Astrocyte (in vitro differentiated cells and primary cell): ENCODE data around the gene ATXN7L3. TPM values are rescaled to one million over a fixed set of nuclear protein-coding genes. Genes with fewer than 3 reads are reported as not detected.

Experiments used
- DNase-seq: peaks from one replicate; pipeline ENCODE4 v3.0.0-alpha.2; 2010; ENCODE audit warnings: low read depth
- FAIRE-seq: peaks from 2 replicates; lab custom pipeline; 2011; peaks lifted over from hg19 to GRCh38; lab: Jason Lieb, UNC
- H2AFZ ChIP-seq: 2 replicates; pipeline ENCODE4 v1.6.0; 2012; ENCODE audit warnings: low read depth, low read length, inconsistent platforms
- H3K27ac ChIP-seq: 2 replicates; pipeline ENCODE4 v1.5.1; 2011; ENCODE audit warnings: low read depth, low read length, inconsistent platforms
- H3K27me3 ChIP-seq: 2 replicates; pipeline ENCODE4 v1.6.0; 2011; ENCODE audit warnings: low read length, inconsistent platforms; ENCODE audit not compliant: insufficient read depth
- H3K36me3 ChIP-seq: 2 replicates; pipeline ENCODE4 v1.5.1; 2011; ENCODE audit warnings: low read length, inconsistent platforms; ENCODE audit not compliant: insufficient read depth
- H3K4me1 ChIP-seq: 2 replicates; pipeline ENCODE4 v1.5.1; 2011; ENCODE audit warnings: low read length, inconsistent platforms; ENCODE audit not compliant: insufficient read depth
- H3K4me2 ChIP-seq: 2 replicates; pipeline ENCODE4 v1.6.0; 2012; ENCODE audit warnings: low read length, inconsistent platforms
- H3K4me3 ChIP-seq: 2 replicates; pipeline ENCODE4 v1.5.1; 2011; ENCODE audit warnings: low read depth, mild to moderate bottlenecking, low read length, inconsistent platforms; ENCODE audit not compliant: insufficient read depth
- H3K79me2 ChIP-seq: 2 replicates; pipeline ENCODE4 v1.6.0; 2012; ENCODE audit warnings: mild to moderate bottlenecking, low read length, inconsistent platforms; ENCODE audit not compliant: insufficient read depth
- H3K9ac ChIP-seq: 2 replicates; pipeline ENCODE4 v1.6.0; 2012; ENCODE audit warnings: mild to moderate bottlenecking, low read length, inconsistent platforms
- H3K9me3 ChIP-seq: 2 replicates; pipeline ENCODE4 v1.5.1; 2012; ENCODE audit warnings: low read depth, mild to moderate bottlenecking, low read length, inconsistent platforms; ENCODE audit not compliant: insufficient read depth
- H4K20me1 ChIP-seq: 2 replicates; pipeline ENCODE4 v1.6.0; 2012; ENCODE audit warnings: low read length, inconsistent platforms; ENCODE audit not compliant: insufficient read depth
- H3K27ac Mint-ChIP-seq: one replicate; pipeline ENCODE4 v1.8.0; 2021; ENCODE audit warnings: mild to moderate bottlenecking, mixed read lengths; ENCODE audit not compliant: unreplicated experiment
- H3K27me3 Mint-ChIP-seq: one replicate; pipeline ENCODE4 v1.8.0; 2021; ENCODE audit warnings: low read depth, mixed read lengths; ENCODE audit not compliant: unreplicated experiment
- H3K36me3 Mint-ChIP-seq: one replicate; pipeline ENCODE4 v1.8.0; 2021; ENCODE audit warnings: low read depth, mixed read lengths; ENCODE audit not compliant: unreplicated experiment
- H3K4me1 Mint-ChIP-seq: one replicate; pipeline ENCODE4 v1.8.0; 2021; ENCODE audit warnings: low read depth, mixed read lengths; ENCODE audit not compliant: unreplicated experiment
- H3K4me3 Mint-ChIP-seq: one replicate; pipeline ENCODE4 v1.8.0; 2021; ENCODE audit warnings: mild to moderate bottlenecking, moderate library complexity, mixed read lengths; ENCODE audit not compliant: unreplicated experiment
- H3K9me3 Mint-ChIP-seq: one replicate; pipeline ENCODE4 v1.8.0; 2021; ENCODE audit warnings: mild to moderate bottlenecking, mixed read lengths; ENCODE audit not compliant: unreplicated experiment
- EZH2 ChIP-seq: IDR thresholded peaks from 2 replicates; pipeline ENCODE4 v1.6.1; 2012; ENCODE audit warnings: mild to moderate bottlenecking, low read length, inconsistent platforms; ENCODE audit not compliant: insufficient read depth
- total RNA-seq: library from RNA; stranded (reverse); gene quantifications from 2 replicates; pipeline ENCODE4 v1.2.1, GENCODE V29; 2021
- TF ChIP-seq, protein P1 (sequence below): IDR thresholded peaks from 2 replicates; pipeline ENCODE4 v1.5.1; 2011; ENCODE audit warnings: low read depth, mild to moderate bottlenecking, inconsistent platforms, low read length, moderate library complexity; ENCODE audit not compliant: insufficient read depth

ATXN7L3 gene
- total RNA-seq, 1 donor from 2014 or later, result 87.0 TPM

DNA sequence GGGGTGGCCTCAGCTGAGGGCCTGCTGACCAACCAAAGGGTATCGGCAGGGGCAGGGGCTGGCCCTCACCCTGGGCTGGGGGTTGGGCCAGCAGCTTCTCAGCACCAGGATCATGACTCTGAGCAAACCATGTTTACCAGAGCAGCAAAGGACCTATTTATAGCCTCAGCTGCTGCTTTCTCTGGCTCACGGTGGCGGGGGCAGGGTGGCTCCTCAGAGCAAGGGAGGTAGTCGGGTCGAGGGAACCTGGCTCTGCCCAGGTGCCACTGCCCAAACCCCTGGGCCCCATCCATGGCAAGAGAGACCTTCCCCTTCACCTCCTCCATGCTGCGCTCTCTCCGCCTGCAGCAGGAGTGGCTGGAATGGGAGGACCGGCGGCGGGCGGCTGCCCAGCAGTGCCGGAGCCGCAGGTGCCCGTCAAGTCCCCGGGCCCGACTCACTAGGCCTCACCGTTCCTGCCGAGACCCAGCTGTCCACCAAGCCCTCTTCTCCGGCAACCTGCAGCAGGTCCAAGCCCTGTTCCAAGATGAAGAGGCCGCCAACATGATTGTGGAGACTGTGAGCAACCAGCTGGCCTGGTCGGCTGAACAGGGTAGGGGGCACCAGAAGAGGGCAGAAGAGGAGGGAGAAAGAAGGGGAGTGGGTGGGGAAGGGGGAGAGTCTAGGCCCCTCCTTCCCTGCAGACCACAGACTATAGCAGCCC, 29.0 kb downstream of the ATXN7L3 start, which contains the start of gene ASB16:
Gene ASB16 (plus strand): TSS at position 206 of the 703 bp plus-strand sequence. CDS start 86 bp downstream, at position 292.
- H3K79me2 ChIP-seq, result no peaks in the 10 kb centered on the region
- Mint-ChIP-seq H3K27ac (no peak within 1 kb of the TSS), H3K4me1 (peaks cover 5% of the 10 kb centered on the region), H3K36me3 (peaks cover 3% of the 10 kb centered on the region), H3K9me3 (no peaks in the 10 kb centered on the region), H3K4me3 (no peak within 1 kb of the TSS), H3K27me3 (no peaks in the 10 kb centered on the region)
- H3K9ac ChIP-seq, result no peak within 1 kb of the TSS
- H3K36me3 ChIP-seq, result no peaks in the 10 kb centered on the region
- TF ChIP-seq, protein P1, sequence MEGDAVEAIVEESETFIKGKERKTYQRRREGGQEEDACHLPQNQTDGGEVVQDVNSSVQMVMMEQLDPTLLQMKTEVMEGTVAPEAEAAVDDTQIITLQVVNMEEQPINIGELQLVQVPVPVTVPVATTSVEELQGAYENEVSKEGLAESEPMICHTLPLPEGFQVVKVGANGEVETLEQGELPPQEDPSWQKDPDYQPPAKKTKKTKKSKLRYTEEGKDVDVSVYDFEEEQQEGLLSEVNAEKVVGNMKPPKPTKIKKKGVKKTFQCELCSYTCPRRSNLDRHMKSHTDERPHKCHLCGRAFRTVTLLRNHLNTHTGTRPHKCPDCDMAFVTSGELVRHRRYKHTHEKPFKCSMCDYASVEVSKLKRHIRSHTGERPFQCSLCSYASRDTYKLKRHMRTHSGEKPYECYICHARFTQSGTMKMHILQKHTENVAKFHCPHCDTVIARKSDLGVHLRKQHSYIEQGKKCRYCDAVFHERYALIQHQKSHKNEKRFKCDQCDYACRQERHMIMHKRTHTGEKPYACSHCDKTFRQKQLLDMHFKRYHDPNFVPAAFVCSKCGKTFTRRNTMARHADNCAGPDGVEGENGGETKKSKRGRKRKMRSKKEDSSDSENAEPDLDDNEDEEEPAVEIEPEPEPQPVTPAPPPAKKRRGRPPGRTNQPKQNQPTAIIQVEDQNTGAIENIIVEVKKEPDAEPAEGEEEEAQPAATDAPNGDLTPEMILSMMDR, result no peak
- TF ChIP-seq EZH2, result no peak
- peaks cover 11% of the 10 kb centered on the region for H3K4me1 ChIP-seq
- peak within 1 kb of the TSS; percentile 24 for H2AFZ ChIP-seq
- no peak for FAIRE-seq
- no peaks in the 10 kb centered on the region for H3K9me3 ChIP-seq
- no peak within 1 kb of the TSS for H3K4me3 ChIP-seq
- H3K4me2 ChIP-seq, result peak within 1 kb of the TSS; percentile 45
- H4K20me1 ChIP-seq, result no peaks in the 10 kb centered on the region
- DNase-seq, result no peak
- no peak within 1 kb of the TSS for H3K27ac ChIP-seq
- H3K27me3 ChIP-seq, result no peaks in the 10 kb centered on the region

DNA sequence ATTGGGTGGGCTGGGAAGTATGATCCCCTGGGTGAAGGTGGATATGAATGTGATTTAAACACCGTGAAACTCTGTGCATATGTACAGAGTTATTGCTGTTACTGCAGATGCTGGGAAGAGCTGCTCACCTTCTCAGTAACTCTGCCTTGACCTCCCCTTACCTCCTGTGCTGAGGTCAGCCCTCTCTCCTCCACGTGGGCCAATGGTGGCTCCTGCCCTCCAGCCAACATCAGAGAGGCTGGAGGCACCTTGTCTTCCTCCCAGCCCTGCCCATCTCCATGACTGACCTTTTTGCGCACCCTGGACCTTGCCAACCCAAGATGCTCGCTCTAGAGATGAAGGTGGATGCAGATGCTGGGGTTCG, 29.6 kb downstream of the ATXN7L3 start:
- H3K4me1 ChIP-seq, result peaks cover 11% of the 10 kb centered on the region
- peak overlapping the region; percentile 45 for H3K4me2 ChIP-seq
- no peaks in the 10 kb centered on the region for H3K9me3 Mint-ChIP-seq
- H3K4me3 ChIP-seq, result no peak overlapping the region
- H3K27me3 ChIP-seq, result no peaks in the 10 kb centered on the region
- DNase-seq, result no peak
- H3K36me3 Mint-ChIP-seq, result no peaks in the 10 kb centered on the region
- H3K4me1 Mint-ChIP-seq, result peaks cover 5% of the 10 kb centered on the region
- H4K20me1 ChIP-seq, result no peaks in the 10 kb centered on the region
- no peaks in the 10 kb centered on the region for H3K9me3 ChIP-seq
- no peak overlapping the region for H3K4me3 Mint-ChIP-seq
- no peak overlapping the region for H3K27ac ChIP-seq
- H3K36me3 ChIP-seq, result no peaks in the 10 kb centered on the region
- H3K79me2 ChIP-seq, result no peaks in the 10 kb centered on the region
- no peak overlapping the region for H3K9ac ChIP-seq
- H3K27ac Mint-ChIP-seq, result no peak overlapping the region
- TF ChIP-seq EZH2, result no peak
- TF ChIP-seq, protein P1, result no peak
- H3K27me3 Mint-ChIP-seq, result no peaks in the 10 kb centered on the region
- no peak overlapping the region for H2AFZ ChIP-seq
- FAIRE-seq, result no peak

DNA sequence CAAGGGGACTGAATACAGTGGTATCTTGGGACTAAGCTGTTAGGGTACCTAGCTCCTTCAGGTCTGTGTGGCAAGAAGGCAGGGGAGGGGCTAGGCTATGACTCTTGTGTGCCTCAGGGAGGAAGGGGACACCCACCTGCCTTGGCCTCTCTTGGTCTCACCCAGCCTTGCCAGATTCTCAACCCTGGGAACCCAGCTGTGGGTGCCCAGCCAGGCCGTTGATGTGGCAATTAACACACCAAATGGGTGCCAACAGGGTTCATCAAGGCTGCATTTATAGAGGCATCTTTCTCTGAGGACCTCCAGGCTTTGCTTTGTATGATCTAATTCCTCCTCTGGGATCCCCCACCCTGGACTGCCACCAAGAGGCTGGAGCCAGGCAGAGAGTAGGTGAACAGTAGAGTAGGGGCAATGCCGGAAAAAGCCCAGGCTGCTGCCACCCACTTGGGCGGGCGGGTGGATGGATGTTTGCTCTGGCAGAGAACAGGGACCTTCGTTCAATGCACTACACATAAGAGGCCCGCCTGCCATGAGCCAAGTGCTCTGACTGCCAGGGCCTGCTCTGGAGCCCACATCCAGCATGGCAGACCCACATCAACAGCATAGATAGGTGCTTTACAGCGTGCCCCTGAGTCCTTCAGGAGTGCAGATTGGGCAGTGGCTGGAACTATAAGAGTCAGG, 32.4 kb downstream of the ATXN7L3 start:
- TF ChIP-seq, protein P1, result no peak
- no peak for TF ChIP-seq EZH2
- Histone ChIP-seq H3K9ac (no peak overlapping the region), H2AFZ (no peak overlapping the region), H4K20me1 (no peaks in the 10 kb centered on the region), H3K9me3 (no peaks in the 10 kb centered on the region), H3K4me1 (peaks cover 11% of the 10 kb centered on the region), H3K36me3 (no peaks in the 10 kb centered on the region), H3K4me2 (no peak overlapping the region), H3K4me3 (no peak overlapping the region), H3K27ac (no peak overlapping the region), H3K79me2 (no peaks in the 10 kb centered on the region), H3K27me3 (no peaks in the 10 kb centered on the region)
- DNase-seq, result no peak
- Mint-ChIP-seq H3K4me3 (no peak overlapping the region), H3K27me3 (no peaks in the 10 kb centered on the region), H3K27ac (no peak overlapping the region), H3K9me3 (no peaks in the 10 kb centered on the region), H3K4me1 (peaks cover 5% of the 10 kb centered on the region), H3K36me3 (no peaks in the 10 kb centered on the region)
- FAIRE-seq, result no peak
